GM21717 (cell line): ENCODE results near the gene TRIM49C.
"Not testable (repeated sequence)": the region's sequence is repeated elsewhere in the genome, so short reads cannot be mapped to it uniquely, and the experiment has no call there.

ENCODE experiments used
- ATAC-seq: cut with Tn5 transposase; IDR thresholded peaks from one replicate; pipeline ENCODE4 v1.9.1; 2021; ENCODE audit warnings: mild to moderate bottlenecking, moderate library complexity; ENCODE audit not compliant: unreplicated experiment

Gene TRIM49C

GRCh38 chr11:90030806-90031205, at the start of gene TRIM49C:
TSS of gene TRIM49C (plus strand) at chr11:90031106. CDS start at chr11:90035212, 4,106 bp downstream.
- ATAC-seq = not testable (repeated sequence)

- ATAC-seq = not testable (repeated sequence)
Observed at GRCh38 chr11:90024184-90024583, 6.7 kb upstream of the TRIM49C start.

GRCh38 chr11:90051591-90052209, 20.8 kb downstream of the TRIM49C start:
- ATAC-seq = not testable (repeated sequence)

- not testable (repeated sequence) for ATAC-seq
Observed at GRCh38 chr11:90052311-90052710, 21.4 kb downstream of the TRIM49C start.

- not testable (repeated sequence) for ATAC-seq
Observed at GRCh38 chr11:90053545-90053944, 22.6 kb downstream of the TRIM49C start.

- ATAC-seq = not testable (repeated sequence)
Observed at GRCh38 chr11:90085650-90086049, 54.7 kb downstream of the TRIM49C start, which contains the start of gene UBTFL1. TSS of gene UBTFL1 (plus strand) at chr11:90085950. CDS start at chr11:90085950, 0 bp downstream.

- ATAC-seq = not testable (repeated sequence)
Observed at GRCh38 chr11:90088731-90089130, 57.8 kb downstream of the TRIM49C start.
